SK-N-SH (cell line): ENCODE results near the gene NOL8. TPM values are rescaled to one million over a fixed set of nuclear protein-coding genes. Genes with fewer than 3 reads are reported as not detected.

ENCODE experiments used
- CTCF ChIA-PET: fragments of 300-600, 350-600 bp; formaldehyde crosslinking; extraction: SDS; loops from one replicate; lab custom pipeline; 2021; lab: Yijun Ruan, JAX
- POLR2A ChIA-PET: fragments of 350-600 bp; sonication (Branson Sonifier 250); formaldehyde crosslinking; extraction: SDS; loops from one replicate; lab custom pipeline; 2020; ENCODE audit warnings: antibody characterized with exemption, inconsistent platforms; lab: Yijun Ruan, JAX
- DNase-seq: peaks from one replicate; pipeline ENCODE4 v3.0.0; 2012
- H2AFZ ChIP-seq: fragments of 200-600 bp; sonication (generic); 2 replicates; pipeline ENCODE4 v1.8.1; 2016; ENCODE audit warnings: antibody characterized with exemption, mild to moderate bottlenecking, low read depth
- H3F3A ChIP-seq: fragments of 200-600 bp; sonication (generic); replicated peaks from 2 replicates; pipeline ENCODE3; 2016; ENCODE audit warnings: antibody characterized with exemption, mild to moderate bottlenecking; ENCODE audit not compliant: insufficient read depth
- H3K27ac ChIP-seq, 2 experiments: fragments of 200-500 bp in 1 of 2; fragments of 200-600 bp in 1 of 2; sonication (Bioruptor generic) in 1 of 2; sonication (generic), shearing (Covaris generic) in 1 of 2; 2 replicates each; pipeline versions ENCODE4 v1.5.1 to v1.6.1; 2014 to 2016; ENCODE audit warnings: low read depth in 2 of 2, inconsistent platforms in 1 of 2, low read length in 1 of 2, mild to moderate bottlenecking in 1 of 2, mixed read lengths in 1 of 2
- H3K27me3 ChIP-seq: fragments of 200-600 bp; sonication (generic), shearing (Covaris generic); 2 replicates; pipeline ENCODE4 v1.6.1; 2016; ENCODE audit warnings: mixed run types; ENCODE audit not compliant: insufficient read depth
- H3K36me3 ChIP-seq, 2 experiments: fragments of 200-500 bp in 1 of 2; fragments of 200-600 bp in 1 of 2; sonication (Bioruptor generic) in 1 of 2; sonication (generic) in 1 of 2; replicated peaks in 1 of 2; 2 replicates each; pipeline versions ENCODE3 to v1.5.1; 2014 to 2016; ENCODE audit warnings: low read length in 1 of 2, mild to moderate bottlenecking in 1 of 2; ENCODE audit not compliant: insufficient read depth in 2 of 2, control insufficient read depth in 1 of 2
- H3K4me1 ChIP-seq, 2 experiments: fragments of 200-500 bp in 1 of 2; fragments of 200-600 bp in 1 of 2; sonication (Bioruptor generic) in 1 of 2; sonication (generic), shearing (Covaris generic) in 1 of 2; 2 replicates each; pipeline versions ENCODE4 v1.5.1 to v1.6.1; 2014 to 2016; ENCODE audit warnings: low read depth in 1 of 2, low read length in 1 of 2, mixed run types in 1 of 2; ENCODE audit not compliant: insufficient read depth in 2 of 2, control insufficient read depth in 1 of 2
- H3K4me2 ChIP-seq: fragments of 200-600 bp; sonication (generic), shearing (Covaris generic); 2 replicates; pipeline ENCODE4 v1.6.1; 2017; ENCODE audit warnings: mixed run types
- H3K4me3 ChIP-seq, 2 experiments: fragments of 200-500 bp in 1 of 2; fragments of 200-600 bp in 1 of 2; sonication (Bioruptor generic) in 1 of 2; sonication (generic), shearing (Covaris generic) in 1 of 2; 2 replicates each; pipeline versions ENCODE4 v1.5.1 to v1.8.1; 2014 to 2016; ENCODE audit warnings: low read depth in 2 of 2, inconsistent platforms in 1 of 2, low read length in 1 of 2, mild to moderate bottlenecking in 1 of 2, mixed read lengths in 1 of 2, moderate library complexity in 1 of 2
- H3K79me2 ChIP-seq: fragments of 200-600 bp; sonication (generic); 2 replicates; pipeline ENCODE4 v1.8.1; 2017; ENCODE audit warnings: mild to moderate bottlenecking; ENCODE audit not compliant: insufficient read depth
- H3K9ac ChIP-seq: fragments of 200-600 bp; sonication (generic); 2 replicates; pipeline ENCODE4 v1.6.1; 2017; ENCODE audit warnings: mixed run types
- H3K9me2 ChIP-seq: fragments of 200-600 bp; sonication (generic); 2 replicates; pipeline ENCODE4 v1.6.1; 2017; ENCODE audit warnings: mixed run types
- H3K9me3 ChIP-seq: fragments of 200-600 bp; sonication (generic); 2 replicates; pipeline ENCODE4 v1.6.1; 2017; ENCODE audit warnings: mixed run types, mild to moderate bottlenecking, moderate library complexity
- H4K20me1 ChIP-seq: fragments of 200-600 bp; sonication (generic); 2 replicates; pipeline ENCODE4 v1.6.1; 2017; ENCODE audit warnings: mild to moderate bottlenecking, mixed run types; ENCODE audit not compliant: insufficient read depth
- CHD2 ChIP-seq: fragments of 150-350 bp; IDR thresholded peaks from 2 replicates; pipeline ENCODE4 v1.6.1; 2018; ENCODE audit warnings: low read length; ENCODE audit not compliant: partially characterized antibody
- ELF1 ChIP-seq: IDR thresholded peaks from 2 replicates; pipeline ENCODE4 v1.4.0; 2012
- EP300 ChIP-seq, 2 experiments: IDR thresholded peaks; 2 replicates each; pipeline versions ENCODE4 v1.4.0 to v1.6.1; 2012; ENCODE audit warnings: borderline replicate concordance in 1 of 2, low read depth in 1 of 2, low read length in 1 of 2
- FOSL2 ChIP-seq: IDR thresholded peaks from 2 replicates; pipeline ENCODE4 v1.4.0; 2012; ENCODE audit warnings: low read depth, mild to moderate bottlenecking, moderate library complexity, borderline replicate concordance
- GABPA ChIP-seq: IDR thresholded peaks from 2 replicates; pipeline ENCODE4 v1.4.0; 2012; ENCODE audit warnings: low read depth, mild to moderate bottlenecking
- GATA2 ChIP-seq: sonication (generic); formaldehyde crosslinking; IDR thresholded peaks from 2 replicates; pipeline ENCODE4 v1.5.0; 2020; ENCODE audit warnings: mild to moderate bottlenecking, missing genetic modification reagents
- IRF3 ChIP-seq: fragments of 150-350 bp; IDR thresholded peaks from 2 replicates; pipeline ENCODE4 v1.6.1; 2016; ENCODE audit warnings: mild to moderate bottlenecking, low read depth, low read length
- JUND ChIP-seq: IDR thresholded peaks from 2 replicates; pipeline ENCODE4 v1.4.0; 2012
- MAX ChIP-seq: IDR thresholded peaks from 2 replicates; pipeline ENCODE4 v1.4.0; 2012; ENCODE audit warnings: low read depth
- NFIC ChIP-seq: IDR thresholded peaks from 2 replicates; pipeline ENCODE4 v1.4.0; 2012; ENCODE audit warnings: borderline replicate concordance
- NRF1 ChIP-seq: IDR thresholded peaks from 2 replicates; pipeline ENCODE4 v1.6.1; 2012; ENCODE audit warnings: low read depth, mild to moderate bottlenecking, low read length
- PBX3 ChIP-seq: IDR thresholded peaks from 2 replicates; pipeline ENCODE4; 2012
- POLR2AphosphoS5 ChIP-seq: IDR thresholded peaks from 2 replicates; pipeline ENCODE4 v1.6.1; 2012; ENCODE audit warnings: low read depth, low read length
- RCOR1 ChIP-seq: fragments of 150-350 bp; IDR thresholded peaks from 2 replicates; pipeline ENCODE4 v1.6.1; 2017; ENCODE audit warnings: antibody characterized with exemption, low read length
- RFX5 ChIP-seq: IDR thresholded peaks from 2 replicates; pipeline ENCODE4 v1.6.1; 2012; ENCODE audit warnings: mild to moderate bottlenecking, improper control_type of control experiment, low read length
- SIN3A ChIP-seq: IDR thresholded peaks from 2 replicates; pipeline ENCODE4 v1.6.1; 2012; ENCODE audit warnings: low read depth, mild to moderate bottlenecking, low read length, moderate library complexity, borderline replicate concordance
- TAF1 ChIP-seq: IDR thresholded peaks from 2 replicates; pipeline ENCODE4 v1.6.1; 2012; ENCODE audit warnings: low read depth, mild to moderate bottlenecking, low read length, moderate library complexity, borderline replicate concordance
- TCF12 ChIP-seq: IDR thresholded peaks from 2 replicates; pipeline ENCODE4 v1.4.0; 2012
- TEAD4 ChIP-seq: IDR thresholded peaks from 2 replicates; pipeline ENCODE4 v1.4.0; 2012; ENCODE audit warnings: mild to moderate bottlenecking, borderline replicate concordance; ENCODE audit not compliant: insufficient read depth
- USF1 ChIP-seq: IDR thresholded peaks from 2 replicates; pipeline ENCODE4 v1.4.0; 2012; ENCODE audit warnings: low read depth, borderline replicate concordance
- USF2 ChIP-seq: fragments of 150-350 bp; IDR thresholded peaks from 2 replicates; pipeline ENCODE4 v1.6.1; 2017; ENCODE audit warnings: antibody characterized with exemption, low read length, low read depth, borderline replicate concordance
- YY1 ChIP-seq: IDR thresholded peaks from 2 replicates; pipeline ENCODE4 v1.4.0; 2012; ENCODE audit warnings: low read depth, mild to moderate bottlenecking
- WGBS: methylation state at CpG from one replicate; pipeline ENCODE4 v1.1.6; 2017; ENCODE audit warnings: low lambda C conversion rate; 5-methylcytosine and 5-hydroxymethylcytosine counted together
- polyA plus RNA-seq, 3 experiments: library from polyadenylated mRNA; depleted of rRNA; stranded (reverse); fragments of >200 nt; gene quantifications; 2 replicates each; pipeline ENCODE4 v1.2.3, GENCODE V29; 2012

Gene NOL8
- polyA plus RNA-seq, 1 of the 3 experiments (the other 2 are of a cell fraction), result 9.6 TPM

- Histone ChIP-seq H3K79me2 (peaks cover 35% of the 10 kb centered on the region), H4K20me1 (0 out of 2 replicates have a peak, but pooled peaks cover 3% of the 10 kb centered on the region), H3K27me3 (no peaks in the 10 kb centered on the region), H3K9ac (no peak overlapping the region), H3F3A (peaks cover 33% of the 10 kb centered on the region), H3K9me2 (no peaks in the 10 kb centered on the region), H3K4me2 (no peak overlapping the region), H3K9me3 (no peaks in the 10 kb centered on the region)
- no peak for DNase-seq
- ChIA-PET CTCF (interaction anchor here (0.7 to 5.5 kb wide), 4 partner anchors 9 to 145 kb away, joined by 3 to 45 read pairs (median 3); no protein-coding TSS in a partner anchor), POLR2A (no interaction called here)
- TF ChIP-seq IRF3, result no peak
- TF ChIP-seq CHD2, result no peak
- TF ChIP-seq TEAD4, result no peak
- TF ChIP-seq TCF12, result no peak
- TF ChIP-seq GATA2, result no peak
- TF ChIP-seq EP300 (IDR thresholded peaks at IDR 0.05; ENCODE audit: borderline replicate concordance in 1 of 2, low read depth in 1 of 2, low read length in 1 of 2), result no peak
- no peak for TF ChIP-seq NRF1
- no peak for TF ChIP-seq MAX
- no peak for TF ChIP-seq PBX3
- no peak for TF ChIP-seq SIN3A
- no peak for TF ChIP-seq RFX5
- TF ChIP-seq, all 33 proteins: peak for 0
- peaks cover 76 to 95% of the 10 kb centered on the region in 2 experiments for H3K36me3 ChIP-seq
- H3K4me3 ChIP-seq, result no peak overlapping the region
- no peak overlapping the region for H2AFZ ChIP-seq
- WGBS, result 100% methylated on average over 1 of the region's 1 CpG
- H3K27ac ChIP-seq, result peak overlapping the region in 1 of 2 experiments; percentile 49; a peak in 1 of 4 replicates
- peaks cover 0 to 7% of the 10 kb centered on the region in 2 experiments; a peak in 2 of 4 replicates for H3K4me1 ChIP-seq
Measured at GRCh38 chr9:92279302-92279701, 45.8 kb downstream of the NOL8 start.

- H3K4me3 ChIP-seq, result no peak overlapping the region
- WGBS, result 20% methylated on average over 2 of the region's 2 CpGs
- peaks cover 0 to 7% of the 10 kb centered on the region in 2 experiments; a peak in 2 of 4 replicates for H3K4me1 ChIP-seq
- H3F3A ChIP-seq, result peaks cover 33% of the 10 kb centered on the region
- no peak overlapping the region for H2AFZ ChIP-seq
- no peaks in the 10 kb centered on the region for H3K9me3 ChIP-seq
- H3K9me2 ChIP-seq, result no peaks in the 10 kb centered on the region
- 0 out of 2 replicates have a peak overlapping the region, but pooled peaks have one; percentile 6 for H3K4me2 ChIP-seq
- H3K9ac ChIP-seq, result no peak overlapping the region
- no peaks in the 10 kb centered on the region for H3K27me3 ChIP-seq
- H3K36me3 ChIP-seq, result peaks cover 86 to 94% of the 10 kb centered on the region in 2 experiments
- ChIA-PET CTCF (interaction anchor here (1.0 to 5.5 kb wide), 4 partner anchors 17 to 139 kb away, joined by 3 to 45 read pairs (median 4); no protein-coding TSS in a partner anchor), POLR2A (no interaction called here)
- no peaks in the 10 kb centered on the region for H4K20me1 ChIP-seq
- peaks cover 25% of the 10 kb centered on the region for H3K79me2 ChIP-seq
- peak overlapping the region in 1 of 2 experiments; percentile 49; a peak in 2 of 4 replicates for H3K27ac ChIP-seq
- DNase-seq, result no peak
- TF ChIP-seq MAX (peak; percentile 82), ELF1 (no peak), POLR2AphosphoS5 (no peak), GATA2 (no peak), TCF12 (peak; percentile 79), USF1 (no peak), USF2 (no peak), JUND (peak; percentile 44), FOSL2 (peak; percentile 58; the same call in 1 of the 2 replicates), GABPA (no peak), YY1 (no peak), NFIC (0 out of 2 replicates have a peak, but pooled peaks have one; percentile 16), TAF1 (no peak), PBX3 (peak; percentile 70), RCOR1 (no peak), RFX5 (no peak)
Measured at GRCh38 chr9:92278110-92278509, 47.0 kb downstream of the NOL8 start.
